ENCODE data around the gene SOX15.
"Not testable (repeated sequence)": the region's sequence is repeated elsewhere in the genome, so short reads cannot be mapped to it uniquely, and the experiment has no call there.

SOX15 gene

GRCh38 chr17:7611635-7612293, 21.9 kb upstream of the SOX15 start:
- H3K4me3 ChIP-seq (ENCODE audit: low read depth, low read length) = no peak overlapping the region

DNA sequence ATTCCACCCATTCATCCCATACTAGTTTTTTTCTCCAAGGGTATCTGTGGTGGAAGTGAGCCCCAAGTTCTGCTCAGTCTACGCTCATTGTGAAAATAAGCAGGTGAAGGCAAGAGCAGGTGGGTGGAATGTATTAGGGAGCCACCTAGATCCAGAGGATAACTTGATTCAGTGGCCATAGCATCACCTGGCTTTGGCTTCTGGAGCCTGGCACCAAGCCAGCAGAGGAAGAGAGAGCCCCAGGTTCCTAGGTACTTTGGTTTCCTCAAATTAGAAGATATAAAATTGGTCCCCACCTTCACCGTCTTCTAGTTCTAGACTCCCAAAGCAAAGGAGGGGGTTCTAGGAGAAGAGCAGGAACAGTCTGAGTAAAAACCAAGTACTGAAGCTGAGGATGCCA, 20.7 kb upstream of the SOX15 start:
- H3K4me3 ChIP-seq (ENCODE audit: low read depth, low read length) = no peak overlapping the region

- H3K4me3 ChIP-seq (ENCODE audit: low read depth, low read length) = no peak overlapping the region
Observed at GRCh38 chr17:7606280-7606679, 16.4 kb upstream of the SOX15 start.

GRCh38 chr17:7597561-7597960, 7.7 kb upstream of the SOX15 start:
- H3K4me3 ChIP-seq (ENCODE audit: low read depth, low read length) = not testable (repeated sequence)

- no peak overlapping the region for H3K4me3 ChIP-seq (ENCODE audit: low read depth, low read length)
Observed at GRCh38 chr17:7593296-7593695, 3.4 kb upstream of the SOX15 start.

GRCh38 chr17:7592422-7593021, 2.6 kb upstream of the SOX15 start:
- no peak overlapping the region for H3K4me3 ChIP-seq (ENCODE audit: low read depth, low read length)

DNA sequence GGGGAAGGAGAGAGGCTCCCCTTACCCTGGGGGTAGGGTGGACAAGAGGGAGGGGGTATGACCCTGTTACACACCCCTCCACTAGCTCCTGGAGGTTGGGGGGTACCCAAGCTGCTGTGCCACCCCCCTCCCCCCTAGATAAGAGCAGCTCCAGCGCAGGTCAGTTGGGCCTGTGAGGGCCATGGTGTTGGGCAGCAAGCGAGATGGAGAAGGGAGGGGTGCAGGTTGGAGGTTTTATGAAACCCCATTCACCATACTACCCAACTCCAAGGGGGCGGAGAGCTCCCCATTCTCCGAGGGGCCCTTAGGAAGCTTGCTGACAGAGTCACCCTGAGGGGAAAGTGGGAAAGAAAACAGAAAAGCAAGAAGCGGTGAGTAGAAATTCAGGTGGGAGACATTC, 1.7 kb upstream of the SOX15 start:
- H3K4me3 ChIP-seq (ENCODE audit: low read depth, low read length) = no peak overlapping the region

DNA sequence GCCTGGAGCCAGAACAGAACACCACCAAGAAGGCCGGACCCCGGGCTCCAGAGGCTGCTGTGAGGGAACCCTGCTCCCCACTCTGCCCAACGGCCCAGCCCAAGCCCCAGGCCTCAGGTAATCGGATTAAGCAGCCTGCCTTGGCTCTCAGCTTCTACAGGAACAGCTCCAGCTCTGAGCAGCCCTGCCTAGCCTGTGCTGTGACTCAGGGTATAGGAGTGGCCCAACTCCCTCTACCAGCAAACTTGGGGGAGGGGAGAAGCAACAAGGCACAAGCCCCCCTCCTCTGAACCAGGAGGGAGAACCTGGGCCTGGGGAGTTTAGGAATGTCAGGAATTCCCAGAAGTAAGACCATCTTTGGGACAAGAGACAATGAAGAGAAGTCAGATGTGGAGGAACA, 849 bp upstream of the SOX15 start:
- H3K4me3 ChIP-seq (ENCODE audit: low read depth, low read length) = no peak overlapping the region

DNA sequence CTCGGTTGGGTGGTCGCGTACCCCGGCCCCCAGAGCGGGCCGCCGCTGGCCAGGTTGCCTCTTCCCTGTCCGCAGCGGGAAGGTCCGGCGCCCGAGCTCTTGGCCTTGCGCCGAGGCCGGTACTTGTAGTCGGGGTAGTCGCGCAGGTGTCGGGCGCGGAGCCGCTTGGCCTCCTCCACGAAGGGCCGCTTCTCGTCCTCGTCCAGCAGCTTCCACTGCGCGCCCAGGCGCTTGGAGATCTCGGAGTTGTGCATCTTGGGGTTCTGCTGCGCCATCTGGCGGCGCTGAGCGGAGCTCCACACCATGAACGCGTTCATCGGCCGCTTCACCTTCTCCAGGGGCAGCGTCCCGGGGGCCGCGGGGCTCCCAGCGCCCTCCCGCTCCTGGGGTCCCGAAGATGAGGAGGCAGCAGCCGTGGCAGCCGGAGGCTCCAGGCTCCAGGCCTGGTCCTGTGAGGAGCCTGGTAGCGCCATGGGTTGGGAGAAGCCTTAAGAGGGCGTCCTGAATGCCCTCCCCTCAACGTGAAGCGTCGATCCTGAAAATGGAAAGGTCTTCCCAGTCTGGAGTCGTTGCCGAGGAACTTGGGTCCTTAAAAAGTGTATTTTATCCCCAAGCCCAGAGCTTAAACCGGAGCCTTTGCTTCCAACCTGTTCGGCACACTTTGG, 558 bp downstream of the SOX15 start:
- H3K4me3 ChIP-seq (ENCODE audit: low read depth, low read length) = peak overlapping the region; percentile 81

GRCh38 chr17:7588553-7589203, 1.2 kb downstream of the SOX15 start:
- peak overlapping the region; percentile 81 for H3K4me3 ChIP-seq (ENCODE audit: low read depth, low read length)

DNA sequence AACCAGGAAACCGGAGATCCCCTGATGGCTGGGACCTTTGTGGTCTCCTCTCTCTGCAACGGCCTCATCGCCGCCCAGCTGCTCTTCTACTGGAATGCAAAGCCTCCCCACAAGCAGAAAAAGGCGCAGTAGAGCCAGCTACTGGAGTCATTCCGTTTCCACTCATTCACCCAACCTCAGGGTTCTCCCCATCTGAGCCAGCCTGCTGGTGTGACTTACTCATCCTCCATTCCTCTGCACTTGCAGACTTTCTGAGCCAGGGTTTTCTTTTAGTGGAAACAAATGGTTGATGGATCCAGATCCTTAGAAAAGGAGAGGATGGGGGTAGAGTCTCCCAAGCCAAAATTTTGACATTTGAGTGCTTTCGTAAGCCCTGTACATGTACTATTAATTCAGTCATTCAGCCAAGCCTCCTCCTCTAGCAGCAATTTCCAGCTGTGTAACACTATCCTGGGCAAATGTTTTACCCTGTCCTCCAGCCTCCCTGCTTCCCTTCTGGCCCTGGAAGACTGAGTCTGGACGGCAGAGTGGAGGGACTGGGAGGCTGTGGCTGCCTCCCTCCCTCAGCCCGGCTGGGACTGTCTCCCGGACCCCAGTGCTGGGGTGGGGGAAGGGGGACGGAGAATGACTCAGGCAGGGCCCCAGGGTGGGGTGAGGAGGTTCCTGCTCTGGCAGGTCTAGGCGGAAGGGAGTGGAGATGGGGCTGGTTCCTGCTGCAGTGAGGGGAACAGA, 2.3 kb downstream of the SOX15 start:
- H3K4me3 ChIP-seq (ENCODE audit: low read depth, low read length) = no peak overlapping the region

DNA sequence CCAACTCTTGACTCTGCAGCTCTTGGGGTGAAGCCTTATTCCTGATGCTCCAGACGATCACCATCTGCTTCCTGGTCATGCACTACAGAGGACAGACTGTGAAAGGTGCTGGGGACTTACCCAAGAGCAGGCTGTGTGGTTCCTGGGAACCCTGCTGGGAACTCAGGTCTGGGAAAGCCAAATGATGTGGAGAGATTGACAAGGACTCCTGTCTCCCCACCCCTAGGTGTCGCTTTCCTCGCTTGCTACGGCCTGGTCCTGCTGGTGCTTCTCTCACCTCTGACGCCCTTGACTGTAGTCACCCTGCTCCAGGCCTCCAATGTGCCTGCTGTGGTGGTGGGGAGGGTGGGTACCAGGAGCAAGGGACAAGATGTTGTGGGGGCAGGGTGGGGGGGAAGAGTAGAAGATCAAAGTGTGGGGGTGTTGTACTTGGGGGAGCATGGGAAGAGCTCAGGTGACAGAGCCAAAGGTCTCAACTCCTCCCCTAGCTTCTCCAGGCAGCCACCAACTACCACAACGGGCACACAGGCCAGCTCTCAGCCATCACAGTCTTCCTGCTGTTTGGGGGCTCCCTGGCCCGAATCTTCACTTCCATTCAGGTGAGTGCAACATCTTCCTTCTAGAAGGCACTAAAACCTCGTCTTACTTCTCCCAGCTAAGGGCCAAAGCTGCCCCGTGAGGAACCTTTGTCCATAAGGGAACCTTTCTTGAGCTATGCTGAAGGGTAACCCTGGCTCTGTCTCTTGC, 3.0 kb downstream of the SOX15 start:
- no peak overlapping the region for H3K4me3 ChIP-seq (ENCODE audit: low read depth, low read length)

DNA sequence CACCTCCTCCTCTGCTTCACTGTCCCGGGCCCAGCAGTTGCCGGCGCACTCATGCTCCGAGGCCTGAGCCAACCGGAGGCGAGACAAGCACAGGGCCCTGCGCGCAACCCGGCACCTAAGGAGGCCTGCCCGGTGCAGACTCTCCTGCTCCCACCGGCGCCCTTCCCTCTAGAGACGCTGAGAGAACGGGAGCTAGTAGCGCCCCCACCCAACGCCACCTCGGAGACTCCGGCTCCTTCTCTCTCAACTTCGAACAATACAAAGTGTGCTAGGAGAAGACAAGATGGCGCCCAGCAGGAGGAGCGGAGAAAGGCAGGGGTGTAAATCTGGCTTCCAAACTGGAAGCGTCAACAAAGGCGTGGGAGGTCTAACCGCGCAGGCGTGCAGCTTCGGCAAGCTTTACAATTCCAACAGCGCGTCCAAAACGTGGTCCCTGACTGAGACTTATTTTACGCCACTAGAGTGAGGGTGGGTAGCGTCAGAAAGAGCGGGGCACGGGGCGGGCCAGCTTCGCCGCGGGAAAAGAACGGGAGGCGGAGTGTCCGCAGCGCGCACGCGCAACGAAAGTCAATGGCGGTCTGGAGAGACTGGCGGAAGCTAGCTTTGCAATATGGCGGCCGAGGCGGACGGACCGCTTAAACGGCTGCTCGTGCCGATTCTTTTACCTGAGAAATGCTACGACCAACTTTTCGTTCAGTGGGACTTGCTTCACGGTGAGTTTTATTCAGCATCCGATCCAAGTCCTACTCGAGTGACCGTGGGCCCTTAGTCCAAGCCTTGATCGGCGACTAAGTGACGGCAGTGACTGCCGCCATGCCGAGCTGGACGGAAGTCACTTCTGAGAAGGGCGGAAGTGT, 6.4 kb downstream of the SOX15 start, which contains the start of gene MPDU1:
TSS of gene MPDU1 (plus strand) at position 600 of the 857 bp plus-strand sequence. CDS start at position 611, 11 bp downstream.
- H3K4me3 ChIP-seq (ENCODE audit: low read depth, low read length) = peak within 1 kb of the TSS; percentile 94

DNA sequence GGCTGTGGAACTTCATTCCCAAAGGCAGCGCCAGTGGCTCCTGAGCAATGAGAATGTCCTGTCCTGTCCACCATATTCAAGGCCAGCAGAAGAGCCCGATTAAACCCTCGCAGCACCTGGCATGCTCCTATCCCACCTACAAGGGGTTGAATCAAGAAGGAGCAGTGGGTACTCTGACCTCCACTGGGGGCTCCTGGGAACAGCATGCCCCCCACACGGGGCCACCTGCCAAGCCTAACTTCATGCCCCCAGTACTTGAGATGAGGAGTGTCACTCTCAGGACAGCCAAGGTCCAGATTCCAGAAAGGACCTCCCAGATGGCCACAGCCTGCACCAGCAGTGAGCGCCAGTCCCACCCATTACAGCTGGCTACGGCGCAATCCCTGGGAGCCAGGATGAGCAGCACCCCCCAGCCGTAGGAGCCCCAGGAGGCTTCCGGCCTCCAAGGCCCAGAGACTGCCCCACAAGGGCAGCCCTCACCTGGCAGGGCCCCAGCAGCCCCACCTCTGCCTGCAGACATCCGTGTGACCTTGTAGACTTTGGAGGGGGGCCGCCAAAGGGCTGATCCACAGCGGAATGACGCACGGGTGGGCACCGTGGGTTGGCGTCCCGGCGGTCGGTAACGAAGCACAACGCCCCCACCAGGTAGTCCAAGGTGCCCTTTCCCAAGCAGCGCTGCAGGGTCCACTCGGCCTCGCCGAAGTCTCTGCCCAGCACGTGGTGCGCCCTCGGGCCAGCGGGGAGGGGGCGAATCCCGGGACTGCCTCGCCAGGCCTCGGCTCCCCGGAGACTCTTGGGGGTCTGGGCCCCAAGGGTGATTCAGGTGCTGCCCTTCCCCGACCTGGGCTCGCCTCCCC, 7.3 kb downstream of the SOX15 start:
- no peak overlapping the region for H3K4me3 ChIP-seq (ENCODE audit: low read depth, low read length)

- H3K4me3 ChIP-seq (ENCODE audit: low read depth, low read length) = no peak overlapping the region
Observed at GRCh38 chr17:7580604-7581575, 9.0 kb downstream of the SOX15 start.

DNA sequence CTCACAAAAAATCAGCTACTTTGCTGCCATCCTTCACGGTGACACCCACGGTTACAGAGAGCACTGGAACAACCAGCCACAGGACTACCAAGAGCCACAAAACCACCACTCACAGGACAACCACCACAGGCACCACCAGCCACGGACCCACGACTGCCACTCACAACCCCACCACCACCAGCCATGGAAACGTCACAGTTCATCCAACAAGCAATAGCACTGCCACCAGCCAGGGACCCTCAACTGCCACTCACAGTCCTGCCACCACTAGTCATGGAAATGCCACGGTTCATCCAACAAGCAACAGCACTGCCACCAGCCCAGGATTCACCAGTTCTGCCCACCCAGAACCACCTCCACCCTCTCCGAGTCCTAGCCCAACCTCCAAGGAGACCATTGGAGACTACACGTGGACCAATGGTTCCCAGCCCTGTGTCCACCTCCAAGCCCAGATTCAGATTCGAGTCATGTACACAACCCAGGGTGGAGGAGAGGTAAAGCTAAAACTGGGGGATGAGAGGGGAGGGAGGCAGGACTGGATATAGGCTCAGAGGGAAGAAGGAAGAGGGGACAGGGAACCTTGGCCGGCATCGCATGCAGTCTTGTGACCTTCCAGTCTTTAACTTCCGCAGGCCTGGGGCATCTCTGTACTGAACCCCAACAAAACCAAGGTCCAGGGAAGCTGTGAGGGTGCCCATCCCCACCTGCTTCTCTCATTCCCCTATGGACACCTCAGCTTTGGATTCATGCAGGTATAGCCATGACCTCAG, 9.9 kb downstream of the SOX15 start:
- H3K4me3 ChIP-seq (ENCODE audit: low read depth, low read length) = no peak overlapping the region

Data from iPS-11a (cell line).